Epidermal melanocyte (primary cell): ENCODE data around the gene BNIP5.
"Not testable (repeated sequence)": the region's sequence is repeated elsewhere in the genome, so short reads cannot be mapped to it uniquely, and the experiment has no call there.

Experiments
- DNase-seq: peaks from one replicate; pipeline ENCODE4 v3.0.0; 2011; ENCODE audit warnings: low spot score; ENCODE audit not compliant: insufficient read length

The BNIP5 gene

DNA sequence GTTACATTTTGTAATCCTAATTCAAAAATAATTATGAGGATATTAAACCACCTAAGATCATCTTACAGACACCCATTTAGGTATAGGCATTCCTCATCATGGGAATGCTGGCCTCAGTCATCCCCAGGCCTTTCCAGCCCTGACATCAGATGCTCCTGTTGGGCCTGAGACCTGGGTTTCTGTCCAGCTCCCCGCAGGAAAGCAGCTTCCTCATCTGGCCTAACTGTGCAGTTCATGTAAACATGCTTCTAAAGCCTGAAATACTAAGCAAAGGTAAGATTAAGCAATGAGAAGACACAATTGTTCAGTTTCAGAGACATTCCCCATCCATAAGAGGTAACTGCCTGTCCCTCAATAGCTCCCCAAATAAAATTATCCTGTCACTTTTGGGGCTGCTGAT lies 31.7 kb upstream of the BNIP5 start:
- no peak for DNase-seq

DNA sequence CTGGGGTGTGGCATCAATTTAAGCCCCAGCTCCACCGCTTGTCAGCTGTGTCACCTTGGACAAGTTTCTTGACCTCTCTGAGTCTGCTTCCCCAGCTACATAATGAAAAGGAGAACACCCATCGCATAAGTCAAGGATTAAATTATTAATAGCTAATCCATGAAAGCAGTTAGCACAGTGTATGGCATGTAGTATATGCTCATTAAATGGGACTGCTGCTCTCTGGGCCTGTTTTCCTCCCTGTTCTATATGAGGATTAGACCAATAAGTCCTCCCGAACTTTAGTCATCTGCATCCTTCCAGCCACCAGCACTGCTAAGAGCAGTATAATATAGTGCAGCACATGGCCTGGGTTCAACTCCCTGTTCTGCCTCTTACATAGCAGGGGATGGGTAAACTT lies 31.1 kb upstream of the BNIP5 start:
- DNase-seq: no peak

- DNase-seq: no peak
These were observed 28.2 kb upstream of the BNIP5 start for GRCh38 chr6:36364669-36365479.

GRCh38 chr6:36364061-36364635 lies 27.5 kb upstream of the BNIP5 start:
- not testable (repeated sequence) for DNase-seq

DNA sequence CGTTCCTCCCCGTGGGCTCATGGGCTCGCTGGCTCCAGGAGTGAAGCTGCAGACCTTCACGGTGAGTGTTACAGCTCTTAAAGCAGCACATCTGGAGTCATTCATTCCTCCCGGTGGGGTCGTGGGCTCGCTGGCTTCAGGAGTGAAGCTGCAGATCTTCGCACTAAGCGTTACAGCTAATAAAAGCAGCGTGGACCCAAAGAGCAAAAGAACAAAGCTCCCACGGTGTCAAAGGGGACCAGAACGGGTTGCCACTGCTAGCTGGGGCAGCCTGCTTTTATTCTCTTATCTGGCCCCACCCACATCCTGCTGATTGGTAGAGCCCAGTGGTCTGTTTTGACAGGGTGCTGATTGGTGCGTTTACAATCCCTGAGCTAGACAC lies 26.7 kb upstream of the BNIP5 start:
- not testable (repeated sequence) for DNase-seq

- DNase-seq: no peak
These were observed 26.1 kb upstream of the BNIP5 start for GRCh38 chr6:36362551-36363370.

- DNase-seq: no peak
These were observed 24.4 kb upstream of the BNIP5 start for GRCh38 chr6:36361071-36361470.

DNA sequence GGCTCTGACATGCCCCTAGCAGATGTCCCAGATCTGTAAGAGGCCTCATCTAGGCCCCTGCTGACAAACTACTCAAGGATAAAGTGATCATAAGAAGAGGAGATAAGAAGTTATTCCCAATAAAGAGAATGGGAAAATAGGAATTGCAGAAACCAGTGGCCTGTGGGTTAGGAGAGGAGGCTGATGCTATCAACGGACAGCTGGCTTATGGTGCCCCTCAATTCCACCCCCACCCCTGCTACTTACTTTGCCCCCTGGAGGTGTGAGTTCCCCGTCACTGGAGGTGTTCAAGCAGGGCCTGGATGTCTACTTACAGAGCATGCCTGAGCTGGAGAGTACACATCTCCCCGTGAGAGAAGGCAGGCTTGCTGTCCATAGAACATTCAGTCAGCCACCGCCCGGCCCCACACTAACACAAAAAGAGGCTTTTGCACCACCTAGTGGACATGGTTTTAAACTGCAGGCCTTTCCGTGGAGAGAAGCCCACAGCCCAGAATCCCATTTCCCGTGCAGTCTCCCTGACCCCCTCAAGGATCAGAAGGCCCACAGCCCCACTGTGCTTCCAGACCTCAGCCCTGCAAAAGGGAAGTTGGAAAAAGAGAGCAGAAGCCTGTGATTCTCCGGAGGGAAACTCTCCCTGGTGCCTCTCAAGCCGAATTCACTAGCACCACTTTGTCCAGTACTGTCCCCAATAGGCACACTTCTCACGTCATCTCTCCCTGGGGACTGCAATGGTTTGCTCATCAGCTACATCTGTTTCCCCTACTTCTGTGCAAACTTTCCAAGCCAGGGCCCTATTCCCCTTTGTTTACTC lies 23.8 kb upstream of the BNIP5 start:
- DNase-seq: peak; percentile 91

DNA sequence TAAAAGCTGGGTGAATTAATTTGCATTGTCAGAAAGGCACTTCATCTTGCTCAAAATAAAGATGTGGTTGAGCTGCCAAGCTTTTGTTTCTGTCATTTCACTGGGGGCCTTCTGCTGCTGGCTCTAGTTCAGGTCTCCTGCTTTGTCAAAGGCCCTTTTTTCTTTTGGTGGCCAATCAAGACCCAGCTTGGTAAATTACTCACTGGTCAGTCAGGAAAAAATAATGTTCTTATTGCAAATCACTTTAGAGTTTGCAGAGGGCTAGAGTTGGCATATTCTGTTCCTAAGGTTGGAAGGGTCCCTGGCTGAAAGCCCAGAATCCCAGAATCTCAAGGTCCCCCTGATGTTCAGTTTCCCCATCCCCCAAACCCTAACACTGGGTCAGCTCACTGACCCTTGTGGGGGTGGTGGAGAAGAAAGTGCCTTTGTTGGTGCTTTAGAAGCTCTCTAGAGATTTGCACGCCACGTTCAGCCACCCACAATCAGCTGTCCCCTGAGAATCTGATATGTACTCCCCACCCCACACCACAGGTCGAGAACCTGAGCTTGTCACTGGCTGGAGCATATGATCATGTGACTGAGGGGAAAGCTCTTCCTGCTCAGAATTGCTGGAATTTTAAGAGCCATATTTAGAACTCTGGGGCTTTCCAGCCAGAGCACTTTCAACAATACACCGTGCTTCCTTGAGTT lies 21.7 kb upstream of the BNIP5 start:
- DNase-seq: no peak

- no peak for DNase-seq
These were observed 21.2 kb upstream of the BNIP5 start for GRCh38 chr6:36357872-36358225.

DNA sequence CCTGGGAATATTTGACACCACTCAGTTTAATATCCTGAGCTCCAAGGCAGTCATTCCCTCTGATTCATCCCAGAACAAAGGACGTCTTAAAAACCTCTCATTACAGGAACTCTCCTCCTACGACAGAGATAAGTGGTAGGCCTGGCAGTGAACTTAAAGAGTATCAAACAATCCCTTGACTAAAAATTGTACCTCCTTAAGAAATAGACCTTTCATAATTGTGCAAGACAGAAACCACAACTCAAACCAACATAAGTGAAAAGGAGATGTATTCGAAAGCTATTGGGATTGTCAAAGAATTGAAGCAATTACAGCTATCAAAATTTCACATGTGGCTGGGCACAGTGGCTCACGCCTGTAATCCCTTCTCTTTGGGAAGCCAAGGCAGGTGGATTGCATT lies 19.1 kb upstream of the BNIP5 start:
- DNase-seq: no peak

- no peak for DNase-seq
These were observed 16.8 kb upstream of the BNIP5 start for GRCh38 chr6:36353411-36353915.

DNA sequence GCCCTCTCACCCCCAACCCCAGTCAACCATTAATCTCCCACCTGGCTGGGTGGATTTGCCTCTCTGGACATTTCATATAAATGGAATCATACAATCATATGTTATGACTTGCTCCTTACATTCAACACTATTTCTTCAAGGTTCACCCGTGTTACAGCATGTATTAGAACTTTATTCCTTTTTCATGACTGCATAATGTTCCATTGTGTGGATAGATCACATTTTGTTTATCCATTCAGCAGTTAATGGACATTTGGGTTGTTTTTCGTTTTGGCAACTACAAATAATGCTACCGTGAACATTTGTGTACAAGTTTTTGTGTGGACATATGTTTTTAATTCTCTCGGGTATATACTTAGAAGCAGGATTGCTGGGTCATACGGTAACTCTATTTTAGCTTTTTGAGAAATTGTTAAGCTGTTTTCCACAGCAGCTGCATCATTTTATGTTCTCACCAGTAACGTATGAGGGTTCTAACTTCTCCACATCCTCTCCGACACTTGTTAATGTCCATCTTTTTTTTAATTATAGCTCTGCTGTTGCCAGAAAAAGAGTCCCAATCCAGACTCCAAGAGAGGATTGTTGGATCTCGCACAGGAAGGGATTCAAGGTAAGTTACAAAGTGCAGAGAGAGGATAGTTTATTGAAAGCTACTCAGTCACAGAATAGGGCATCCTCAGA lies 15.9 kb upstream of the BNIP5 start:
- DNase-seq: no peak

- no peak for DNase-seq
These were observed 14.2 kb upstream of the BNIP5 start for GRCh38 chr6:36350681-36351571.

GRCh38 chr6:36350082-36350481 lies 13.4 kb upstream of the BNIP5 start:
- no peak for DNase-seq

DNA sequence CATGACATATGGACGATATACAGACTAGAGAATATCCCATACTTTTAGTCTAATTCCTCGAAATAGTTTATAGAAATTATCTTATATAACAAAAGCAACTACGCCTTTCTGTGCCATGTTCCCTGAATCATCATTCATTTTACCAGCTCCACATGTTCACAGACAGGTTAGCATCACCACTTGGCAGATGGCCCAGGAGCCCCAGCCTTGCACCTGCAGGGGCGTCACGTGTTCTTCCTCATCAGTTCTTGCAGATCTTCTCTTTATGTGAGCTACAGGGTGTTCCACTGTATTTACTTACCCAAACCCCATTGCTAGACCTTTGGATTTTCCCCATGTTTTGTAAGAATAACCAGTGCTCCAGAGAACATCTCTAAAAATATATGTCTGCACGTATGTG lies 12.6 kb upstream of the BNIP5 start:
- DNase-seq: no peak

- no peak for DNase-seq
These were observed 10.9 kb upstream of the BNIP5 start for GRCh38 chr6:36347621-36348020.

DNA sequence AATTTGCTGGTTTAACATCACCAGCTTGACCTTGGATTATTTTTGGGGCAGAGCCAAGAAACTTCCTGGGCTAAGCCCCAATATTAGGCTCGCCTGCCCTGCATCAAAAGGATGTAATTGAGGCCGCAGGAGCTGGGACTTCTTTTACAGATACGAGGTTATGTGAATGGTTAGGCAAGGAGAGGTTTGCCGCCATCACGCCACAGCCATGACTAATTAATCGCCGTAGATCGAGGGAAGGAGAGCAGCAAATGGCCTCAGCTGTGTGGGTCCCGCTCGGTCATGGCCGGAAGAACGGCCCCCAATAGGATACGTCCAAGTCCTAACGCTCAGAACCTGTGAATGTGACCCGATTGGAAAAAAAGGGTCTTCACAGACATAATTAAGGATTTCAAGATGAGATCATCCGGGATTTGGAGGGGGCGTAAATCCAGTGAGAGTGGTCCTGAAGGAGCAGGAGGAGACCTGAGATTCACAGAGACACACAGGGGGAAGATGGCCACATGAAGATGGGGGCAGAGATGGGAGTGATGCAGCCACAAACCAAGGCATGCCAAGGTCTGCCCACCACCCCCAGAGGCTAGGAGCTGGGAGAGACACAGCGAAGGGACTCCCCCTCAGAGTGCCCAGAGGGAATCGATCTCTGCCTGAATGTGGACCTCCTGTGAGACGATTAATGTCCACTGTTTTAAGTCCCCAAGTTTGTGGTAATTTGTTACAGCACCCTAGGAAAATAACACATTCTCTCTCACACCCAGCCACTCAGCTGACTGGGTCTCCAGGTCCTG lies 10.0 kb upstream of the BNIP5 start:
- no peak for DNase-seq
